ENCODE results near the gene TTC7B. TPM values are rescaled to one million over a fixed set of nuclear protein-coding genes. Genes with fewer than 3 reads are reported as not detected.

Gene TTC7B
- total and polyA plus RNA-seq, 2 experiments from 2014 or later = 7.9 to 28.6 TPM

GRCh38 chr14:90742252-90742651, 74.0 kb downstream of the TTC7B start (continued):
- TF ChIP-seq ZNF331 (CRISPR knock-in tag; IDR thresholded peaks at IDR 0.05; ENCODE audit: low read depth) (no peak), REST (IDR thresholded peaks at IDR 0.05; ENCODE audit: unreplicated experiment) (no peak)

GRCh38 chr14:90741682-90741946, 74.6 kb downstream of the TTC7B start:
- no peaks in the 10 kb centered on the region for H3F3A ChIP-seq (replicated peaks; ENCODE audit: low read depth)
- no peaks in the 10 kb centered on the region for H3K9me2 ChIP-seq (ENCODE audit: insufficient read depth)
- no peaks in the 10 kb centered on the region for H3K27me3 ChIP-seq (ENCODE audit: insufficient read depth)
- ATAC-seq (no peak), DNase-seq (ENCODE audit: low spot score) (no peak)
- no peak overlapping the region for H2AFZ ChIP-seq
- no peaks in the 10 kb centered on the region for H4K20me1 ChIP-seq (replicated peaks; ENCODE audit: insufficient read depth)
- Mint-ChIP-seq H3K27ac (no peak overlapping the region), H3K27me3 (ENCODE audit: insufficient read depth, low read depth, poor library complexity) (no peaks in the 10 kb centered on the region), H3K9me3 (no peaks in the 10 kb centered on the region), H3K4me1 (peaks cover 2% of the 10 kb centered on the region; the same call in 2 of the 3 replicates), H3K36me3 (ENCODE audit: low read depth) (no peaks in the 10 kb centered on the region), H3K4me3 (no peak overlapping the region)
- H3K4me3 ChIP-seq = no peak overlapping the region
- no peaks in the 10 kb centered on the region for H3K79me2 ChIP-seq (replicated peaks; ENCODE audit: insufficient read depth)
- H3K4me1 ChIP-seq (ENCODE audit: insufficient read depth) = no peaks in the 10 kb centered on the region
- H3K4me2 ChIP-seq = no peak overlapping the region
- H3K36me3 ChIP-seq (ENCODE audit: insufficient read depth) = no peaks in the 10 kb centered on the region
- H3K27ac ChIP-seq (ENCODE audit: low read depth) = no peak overlapping the region
- TF ChIP-seq EZH2 (IDR thresholded peaks at IDR 0.05; ENCODE audit: low read depth, unreplicated experiment) (no peak), JUNB (IDR thresholded peaks at IDR 0.05; ENCODE audit: unreplicated experiment) (no peak), REST (IDR thresholded peaks at IDR 0.05; ENCODE audit: unreplicated experiment) (no peak), NANOG (IDR thresholded peaks at IDR 0.05; ENCODE audit: borderline replicate concordance) (no peak), CTCF (conservative IDR thresholded peaks at IDR 0.05; ENCODE audit: low read depth in 2 of 2) (no peak), ZNF114 (CRISPR knock-in tag; IDR thresholded peaks at IDR 0.05) (no peak), ZNF462 (CRISPR knock-in tag; IDR thresholded peaks at IDR 0.05) (no peak), CREB1 (CRISPR knock-in tag; IDR thresholded peaks at IDR 0.05; ENCODE audit: low read depth) (no peak), STAT1 (IDR thresholded peaks at IDR 0.05; ENCODE audit: unreplicated experiment) (no peak), EZH2phosphoT487 (IDR thresholded peaks at IDR 0.05; ENCODE audit: unreplicated experiment) (no peak), ZNF331 (CRISPR knock-in tag; IDR thresholded peaks at IDR 0.05; ENCODE audit: low read depth) (no peak)

Data from GM23338 (cell line).